ENCODE data around the gene SEM1.

- no peak for TF ChIP-seq SOX15 (CRISPR knock-in tag; IDR thresholded peaks at IDR 0.05)
- no peak for TF ChIP-seq TEAD4 (CRISPR knock-in tag; IDR thresholded peaks at IDR 0.05)
- TF ChIP-seq MAX (CRISPR knock-in tag; IDR thresholded peaks at IDR 0.05): no peak
- TF ChIP-seq ZNF121 (CRISPR knock-in tag; IDR thresholded peaks at IDR 0.05): no peak
- TF ChIP-seq CTCF (IDR thresholded peaks at IDR 0.05): no peak
- no peak for TF ChIP-seq SMAD3 (CRISPR knock-in tag; IDR thresholded peaks at IDR 0.05; ENCODE audit: borderline replicate concordance)
- TF ChIP-seq NR1H2 (CRISPR knock-in tag; IDR thresholded peaks at IDR 0.05): no peak
- no peak for TF ChIP-seq TP53 (CRISPR knock-in tag; IDR thresholded peaks at IDR 0.05)
Observed at GRCh38 chr7:96655956-96656355, 53.7 kb downstream of the SEM1 start.

All from WTC11 (cell line).